SU-DHL-6 (cell line): Measurements from ENCODE around the gene MYO1H.
"Not testable (repeated sequence)": the region's sequence is repeated elsewhere in the genome, so short reads cannot be mapped to it uniquely, and the experiment has no call there.

Source experiments
- H2AFZ ChIP-seq: fragments of 200-600 bp; sonication (generic); 2 replicates; pipeline ENCODE4 v1.6.1; 2014; ENCODE audit warnings: low read depth, mild to moderate bottlenecking, moderate library complexity, mixed read lengths, antibody characterized with exemption, low read length; ENCODE audit not compliant: severe bottlenecking
- H3F3A ChIP-seq: fragments of 200-600 bp; shearing (Covaris generic); 2 replicates; pipeline ENCODE4 v1.6.0; 2016; ENCODE audit warnings: antibody characterized with exemption, mild to moderate bottlenecking; ENCODE audit not compliant: insufficient read depth
- H3K27ac ChIP-seq: fragments of 200-600 bp; sonication (generic); 2 replicates; pipeline ENCODE4 v1.5.1; 2016; ENCODE audit warnings: low read depth, mild to moderate bottlenecking, low read length, moderate library complexity, mixed read lengths
- H3K27me3 ChIP-seq: fragments of 200-600 bp; sonication (generic), shearing (Covaris generic); 2 replicates; pipeline ENCODE4 v1.6.0; 2014; ENCODE audit warnings: mild to moderate bottlenecking, low read length
- H3K36me3 ChIP-seq: fragments of 200-600 bp; sonication (generic); 2 replicates; pipeline ENCODE4 v1.6.1; 2014; ENCODE audit warnings: mild to moderate bottlenecking, low read length, mixed read lengths
- H3K4me2 ChIP-seq: fragments of 300-600, 200-600 bp; shearing (Covaris generic), sonication (generic); 2 replicates; pipeline ENCODE4 v1.6.0; 2014; ENCODE audit warnings: low read length, low read depth, mild to moderate bottlenecking; ENCODE audit not compliant: poor library complexity, severe bottlenecking
- H3K4me3 ChIP-seq: fragments of 200-600 bp; sonication (generic); 2 replicates; pipeline ENCODE4 v1.5.1; 2014; ENCODE audit warnings: antibody characterized with exemption, low read length, mild to moderate bottlenecking, mixed read lengths; ENCODE audit not compliant: insufficient read depth, poor library complexity, severe bottlenecking
- H3K79me2 ChIP-seq: fragments of 200-600 bp; sonication (generic); 2 replicates; pipeline ENCODE4 v1.6.1; 2014; ENCODE audit warnings: mild to moderate bottlenecking, low read length, moderate library complexity; ENCODE audit not compliant: insufficient read depth
- H3K9ac ChIP-seq: fragments of 200-600 bp; sonication (generic); 2 replicates; pipeline ENCODE4 v1.7.0; 2014; ENCODE audit warnings: mild to moderate bottlenecking, low read length
- H3K9me2 ChIP-seq: fragments of 200-600 bp; sonication (generic); replicated peaks from 2 replicates; pipeline ENCODE4 v1.6.1; 2014; ENCODE audit warnings: low read length; ENCODE audit not compliant: insufficient read depth
- H3K9me3 ChIP-seq: fragments of 200-600 bp; sonication (generic); 2 replicates; pipeline ENCODE4 v1.6.1; 2014; ENCODE audit warnings: low read length, mixed read lengths; ENCODE audit not compliant: insufficient read depth
- H4K20me1 ChIP-seq: fragments of 200-600 bp; sonication (generic); 2 replicates; pipeline ENCODE4 v1.6.1; 2014; ENCODE audit warnings: low read depth, mild to moderate bottlenecking, antibody characterized with exemption, low read length, moderate library complexity, mixed read lengths
- EZH2phosphoT487 ChIP-seq: fragments of 200-600 bp; sonication (generic), shearing (Covaris generic); conservative IDR thresholded peaks from 2 replicates; pipeline ENCODE4 v1.6.1; 2018; ENCODE audit warnings: mild to moderate bottlenecking, antibody characterized with exemption, low read length, moderate library complexity, mixed read lengths
- TF ChIP-seq, protein P1 (sequence below): fragments of 200-600 bp; sonication (generic); IDR thresholded peaks from one replicate; pipeline ENCODE4 v1.5.1; 2017; ENCODE audit warnings: antibody characterized with exemption, mild to moderate bottlenecking, low read length, moderate library complexity; ENCODE audit not compliant: insufficient read depth, poor library complexity, severe bottlenecking

The MYO1H gene

DNA sequence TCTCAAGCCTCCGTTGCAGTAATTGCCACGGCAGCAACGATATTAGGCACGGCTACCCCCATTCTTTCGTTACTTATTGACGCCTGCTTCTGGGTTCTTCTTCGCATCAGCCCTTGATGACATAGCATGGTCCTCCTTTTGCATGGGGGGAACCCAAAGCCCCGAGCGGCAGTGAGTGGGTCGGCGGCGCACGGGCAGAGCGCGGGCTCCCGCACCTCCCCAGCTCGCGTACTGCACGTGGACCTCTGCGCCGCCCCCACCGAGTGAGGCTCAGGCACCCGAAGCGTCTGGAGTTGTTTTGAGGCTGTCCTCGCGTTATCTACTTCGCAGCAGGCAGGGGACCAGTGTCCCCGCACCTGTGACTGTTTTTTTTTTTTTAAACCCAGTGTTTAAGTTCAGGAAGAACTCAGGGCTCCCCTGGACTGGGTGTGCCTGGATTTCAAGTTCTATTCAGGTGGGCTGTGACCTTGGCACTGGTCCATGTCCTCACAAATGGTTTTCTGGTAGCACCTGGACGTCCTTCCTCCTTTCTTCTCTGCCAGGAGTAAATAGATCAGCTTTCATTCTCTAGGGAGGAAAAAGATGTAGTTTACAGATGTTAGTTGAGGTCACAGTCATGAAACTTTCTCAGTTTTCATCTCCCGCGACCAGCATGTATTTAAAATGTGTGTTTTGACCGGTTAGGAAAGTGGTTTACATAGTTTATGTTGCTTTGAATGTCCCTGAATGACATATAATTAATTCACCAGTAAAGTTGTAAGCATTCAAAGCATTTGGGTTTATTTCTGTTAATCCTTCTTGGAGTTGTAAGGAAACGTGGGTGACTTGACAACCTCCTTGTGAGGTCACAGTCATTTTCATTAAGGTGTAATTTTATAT, 37.2 kb upstream of the MYO1H start:
- Histone ChIP-seq H2AFZ (peak overlapping the region; percentile 93), H3F3A (peaks cover 14% of the 10 kb centered on the region), H4K20me1 (no peaks in the 10 kb centered on the region), H3K9ac (peak overlapping the region; percentile 87), H3K9me2 (no peaks in the 10 kb centered on the region), H3K36me3 (no peaks in the 10 kb centered on the region), H3K27ac (peak overlapping the region; percentile 62), H3K79me2 (no peaks in the 10 kb centered on the region), H3K27me3 (no peaks in the 10 kb centered on the region), H3K4me2 (peak overlapping the region; percentile 65), H3K9me3 (no peaks in the 10 kb centered on the region), H3K4me3 (peak overlapping the region; percentile 83)
- TF ChIP-seq EZH2phosphoT487 = no peak
- TF ChIP-seq, protein P1, sequence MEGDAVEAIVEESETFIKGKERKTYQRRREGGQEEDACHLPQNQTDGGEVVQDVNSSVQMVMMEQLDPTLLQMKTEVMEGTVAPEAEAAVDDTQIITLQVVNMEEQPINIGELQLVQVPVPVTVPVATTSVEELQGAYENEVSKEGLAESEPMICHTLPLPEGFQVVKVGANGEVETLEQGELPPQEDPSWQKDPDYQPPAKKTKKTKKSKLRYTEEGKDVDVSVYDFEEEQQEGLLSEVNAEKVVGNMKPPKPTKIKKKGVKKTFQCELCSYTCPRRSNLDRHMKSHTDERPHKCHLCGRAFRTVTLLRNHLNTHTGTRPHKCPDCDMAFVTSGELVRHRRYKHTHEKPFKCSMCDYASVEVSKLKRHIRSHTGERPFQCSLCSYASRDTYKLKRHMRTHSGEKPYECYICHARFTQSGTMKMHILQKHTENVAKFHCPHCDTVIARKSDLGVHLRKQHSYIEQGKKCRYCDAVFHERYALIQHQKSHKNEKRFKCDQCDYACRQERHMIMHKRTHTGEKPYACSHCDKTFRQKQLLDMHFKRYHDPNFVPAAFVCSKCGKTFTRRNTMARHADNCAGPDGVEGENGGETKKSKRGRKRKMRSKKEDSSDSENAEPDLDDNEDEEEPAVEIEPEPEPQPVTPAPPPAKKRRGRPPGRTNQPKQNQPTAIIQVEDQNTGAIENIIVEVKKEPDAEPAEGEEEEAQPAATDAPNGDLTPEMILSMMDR = no peak

DNA sequence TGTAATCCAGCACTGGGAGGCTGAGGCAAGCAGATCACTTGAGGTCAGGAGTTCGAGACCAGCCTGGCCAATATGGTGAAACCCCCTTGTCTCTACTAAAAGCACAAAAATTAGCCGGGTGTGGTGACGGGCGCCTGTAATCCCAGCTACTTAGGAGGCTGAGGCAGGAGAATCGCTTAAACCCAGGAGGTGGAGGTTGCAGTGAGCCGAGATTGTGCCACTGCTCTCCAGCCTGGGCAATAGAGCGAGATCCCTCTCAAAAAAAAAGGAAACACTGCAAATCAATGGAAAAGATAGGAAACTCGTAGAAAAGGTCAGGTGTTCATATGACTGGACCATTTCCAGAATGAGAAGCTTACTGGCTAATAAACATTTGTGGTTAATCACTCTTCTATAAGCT, 26.4 kb upstream of the MYO1H start:
- not testable (repeated sequence) for H3K9ac ChIP-seq, H3K4me2 ChIP-seq, H3K27ac ChIP-seq, H3K9me2 ChIP-seq, H3F3A ChIP-seq, H3K4me3 ChIP-seq, H2AFZ ChIP-seq, H3K9me3 ChIP-seq, H4K20me1 ChIP-seq, H3K36me3 ChIP-seq, H3K79me2 ChIP-seq, H3K27me3 ChIP-seq

DNA sequence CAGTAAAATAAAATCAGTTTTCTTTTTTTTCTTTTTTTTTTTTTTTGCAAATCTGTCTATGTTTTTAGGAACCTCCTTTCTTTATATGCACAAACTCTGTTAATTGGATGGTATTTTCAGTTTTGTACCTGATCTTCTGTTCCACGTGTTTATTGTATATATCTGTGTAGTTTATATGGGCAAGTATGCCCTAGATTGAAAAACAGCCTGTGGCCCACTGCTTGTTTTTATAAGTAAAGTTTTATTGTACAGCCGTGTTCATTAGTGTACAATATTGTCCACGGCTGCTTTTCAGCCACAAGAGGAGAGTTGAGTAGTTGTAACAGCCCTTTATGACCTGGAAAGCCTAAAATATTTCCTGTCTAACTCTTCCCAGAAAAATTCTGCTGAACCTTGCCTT, 18.7 kb upstream of the MYO1H start:
- Histone ChIP-seq H2AFZ (no peak overlapping the region), H3K9me2 (no peaks in the 10 kb centered on the region), H4K20me1 (no peaks in the 10 kb centered on the region), H3K79me2 (no peaks in the 10 kb centered on the region), H3K27ac (no peak overlapping the region), H3K36me3 (no peaks in the 10 kb centered on the region), H3K9ac (no peak overlapping the region), H3K4me2 (no peak overlapping the region), H3K4me3 (no peak overlapping the region), H3F3A (no peaks in the 10 kb centered on the region), H3K9me3 (no peaks in the 10 kb centered on the region), H3K27me3 (no peaks in the 10 kb centered on the region)
- TF ChIP-seq, protein P1 = no peak
- TF ChIP-seq EZH2phosphoT487 = no peak

DNA sequence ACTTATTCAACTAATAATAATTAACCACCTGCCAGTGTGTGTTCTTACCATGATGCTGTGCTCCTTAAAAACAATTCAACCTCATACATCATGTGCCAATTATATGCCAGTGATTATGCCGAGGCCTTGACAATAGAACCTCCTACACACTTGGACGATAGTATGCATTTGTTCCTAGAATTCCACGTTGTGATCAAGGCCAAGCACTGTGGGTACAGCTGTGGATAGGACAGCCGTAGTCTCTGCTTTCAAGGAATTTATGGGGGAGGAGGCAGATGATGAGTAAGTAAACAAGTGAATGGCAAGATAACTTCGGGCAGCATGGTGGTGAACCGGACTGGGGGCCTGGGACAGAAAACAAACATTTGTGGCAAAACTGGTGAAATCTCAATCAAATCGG, 18.0 kb upstream of the MYO1H start:
- Histone ChIP-seq H3K9ac (no peak overlapping the region), H3K9me2 (no peaks in the 10 kb centered on the region), H3K9me3 (no peaks in the 10 kb centered on the region), H3K36me3 (no peaks in the 10 kb centered on the region), H3K4me2 (no peak overlapping the region), H3K79me2 (no peaks in the 10 kb centered on the region), H2AFZ (no peak overlapping the region), H4K20me1 (no peaks in the 10 kb centered on the region), H3F3A (no peaks in the 10 kb centered on the region), H3K27me3 (no peaks in the 10 kb centered on the region; the same call in 1 of the 2 replicates), H3K4me3 (no peak overlapping the region), H3K27ac (no peak overlapping the region)
- TF ChIP-seq EZH2phosphoT487 = no peak
- TF ChIP-seq, protein P1 = no peak
